Lower lobe of right lung (tissue), 2 donors: ENCODE measurements around the gene ADAP1. TPM values are rescaled to one million over a fixed set of nuclear protein-coding genes. Genes with fewer than 3 reads are reported as not detected.
"Not testable (repeated sequence)": the region's sequence is repeated elsewhere in the genome, so short reads cannot be mapped to it uniquely, and the experiment has no call there.

Experiments used
- ATAC-seq, 2 donors: fragments of 200-7000 bp; cut with Tn5 transposase; one replicate each; pipeline ENCODE4 v1.9.1; 2020 to 2022; ENCODE audit warnings: mild to moderate bottlenecking in 2 of 2, moderate library complexity in 2 of 2
- DNase-seq: peaks from one replicate; pipeline ENCODE4 v3.0.0-alpha.2; 2020
- H3K27ac ChIP-seq: fragments of 200-600 bp; one replicate; pipeline ENCODE4 v1.8.0; 2022
- H3K27me3 ChIP-seq: fragments of 200-600 bp; one replicate; pipeline ENCODE4 v1.8.0; 2022; ENCODE audit warnings: low read depth
- H3K36me3 ChIP-seq: fragments of 200-600 bp; one replicate; pipeline ENCODE4 v1.8.0; 2022; ENCODE audit warnings: mild to moderate bottlenecking
- H3K4me1 ChIP-seq: fragments of 200-600 bp; one replicate; pipeline ENCODE4 v1.8.0; 2022
- H3K4me3 ChIP-seq: fragments of 200-600 bp; one replicate; pipeline ENCODE4 v1.8.0; 2022; ENCODE audit warnings: mild to moderate bottlenecking
- H3K9me3 ChIP-seq: fragments of 200-600 bp; one replicate; pipeline ENCODE4 v1.8.0; 2022
- intact Hi-C: fragments of 100-400 bp; cut with DNase I; formaldehyde crosslinking; loops from one replicate; pipeline ENCODE4 v1.11.0; 2022
- total RNA-seq: library from RNA; stranded (reverse); fragmentation: NEBNext Ultra II Directional; extraction: Animal tissue kit (Norgen Biotek cat#: 25700); gene quantifications from one replicate; pipeline ENCODE4 v1.2.1, GENCODE V29; 2021
- TF ChIP-seq, protein P1 (sequence below): fragments of 200-600 bp; IDR thresholded peaks from one replicate; pipeline ENCODE4 v1.8.0; 2022; ENCODE audit warnings: antibody characterized with exemption, mild to moderate bottlenecking
- donor health status: DM: no; HTN: yes; CAD: no; lungs with severe emphysema.

The ADAP1 gene
- total RNA-seq, 1 donor from 2014 or later: 33.9 TPM

DNA sequence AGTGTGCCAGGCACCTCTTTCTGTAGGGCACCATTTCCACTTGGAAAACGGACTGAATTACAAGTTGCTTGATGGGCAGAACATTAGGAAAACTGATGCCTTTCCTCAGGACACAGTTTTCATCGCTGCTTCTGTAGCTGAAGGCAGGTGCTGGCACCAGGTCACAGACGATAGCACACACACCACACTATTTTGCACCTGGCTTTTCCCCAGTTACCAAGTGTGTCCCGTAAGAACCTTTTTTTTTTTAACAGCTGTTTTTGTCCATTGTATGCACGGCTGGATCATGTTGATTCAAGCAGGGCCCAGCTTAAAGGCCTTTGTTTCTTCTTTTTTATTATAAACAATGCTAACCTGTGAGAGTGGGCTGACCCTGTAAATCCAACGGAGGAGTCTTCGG lies 79.4 kb downstream of the ADAP1 start:
- TF ChIP-seq, protein P1, sequence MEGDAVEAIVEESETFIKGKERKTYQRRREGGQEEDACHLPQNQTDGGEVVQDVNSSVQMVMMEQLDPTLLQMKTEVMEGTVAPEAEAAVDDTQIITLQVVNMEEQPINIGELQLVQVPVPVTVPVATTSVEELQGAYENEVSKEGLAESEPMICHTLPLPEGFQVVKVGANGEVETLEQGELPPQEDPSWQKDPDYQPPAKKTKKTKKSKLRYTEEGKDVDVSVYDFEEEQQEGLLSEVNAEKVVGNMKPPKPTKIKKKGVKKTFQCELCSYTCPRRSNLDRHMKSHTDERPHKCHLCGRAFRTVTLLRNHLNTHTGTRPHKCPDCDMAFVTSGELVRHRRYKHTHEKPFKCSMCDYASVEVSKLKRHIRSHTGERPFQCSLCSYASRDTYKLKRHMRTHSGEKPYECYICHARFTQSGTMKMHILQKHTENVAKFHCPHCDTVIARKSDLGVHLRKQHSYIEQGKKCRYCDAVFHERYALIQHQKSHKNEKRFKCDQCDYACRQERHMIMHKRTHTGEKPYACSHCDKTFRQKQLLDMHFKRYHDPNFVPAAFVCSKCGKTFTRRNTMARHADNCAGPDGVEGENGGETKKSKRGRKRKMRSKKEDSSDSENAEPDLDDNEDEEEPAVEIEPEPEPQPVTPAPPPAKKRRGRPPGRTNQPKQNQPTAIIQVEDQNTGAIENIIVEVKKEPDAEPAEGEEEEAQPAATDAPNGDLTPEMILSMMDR: no peak
- Histone ChIP-seq H3K27ac (no peak overlapping the region), H3K4me1 (peaks cover 52% of the 10 kb centered on the region)

DNA sequence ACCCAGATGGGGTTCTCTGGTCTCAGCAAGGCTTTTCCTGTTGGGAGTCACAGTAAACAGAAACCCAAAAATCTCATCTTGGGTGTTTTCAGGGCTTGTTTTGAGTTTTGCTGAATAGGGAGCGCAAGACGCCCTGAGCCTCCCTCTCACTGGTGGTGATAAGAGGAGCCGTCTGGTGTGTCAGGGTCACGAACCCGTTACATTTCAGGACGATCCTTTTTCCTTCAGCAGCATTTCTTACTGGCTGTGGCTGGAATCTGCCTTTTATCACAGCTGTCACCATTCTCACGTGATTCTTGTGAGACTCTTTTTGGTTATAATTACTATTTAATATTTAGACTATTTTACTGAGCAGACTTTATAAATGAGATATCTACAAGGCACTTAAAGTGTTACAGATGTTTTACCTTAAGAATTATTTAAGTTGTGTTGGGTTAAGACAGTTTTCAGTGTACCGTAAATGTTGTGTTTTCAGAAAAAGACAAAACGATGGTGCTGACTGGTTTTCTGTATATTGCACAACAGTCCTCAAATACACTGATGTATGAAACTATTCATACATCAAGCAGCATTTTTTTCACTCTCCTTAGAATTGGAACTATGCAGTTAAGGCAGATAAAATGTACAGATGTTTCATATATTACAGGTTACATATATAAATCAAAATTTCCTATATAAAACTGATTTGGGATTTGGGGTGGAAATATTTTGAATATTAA lies 80.3 kb downstream of the ADAP1 start:
- no peak overlapping the region for H3K4me3 ChIP-seq
- peak overlapping the region; percentile 64 for H3K27ac ChIP-seq
- peaks cover 45% of the 10 kb centered on the region for H3K4me1 ChIP-seq
- TF ChIP-seq, protein P1: no peak
- H3K36me3 ChIP-seq: peaks cover 48% of the 10 kb centered on the region
- intact Hi-C loops: no loop called here
- ATAC-seq: no peak
- H3K27me3 ChIP-seq: no peaks in the 10 kb centered on the region
- H3K9me3 ChIP-seq: no peaks in the 10 kb centered on the region
- no peak for DNase-seq

More for the DNA sequence above, 79.4 kb downstream of the ADAP1 start:
- intact Hi-C loops: no loop called here
- no peak for DNase-seq
- no peak for ATAC-seq
- Histone ChIP-seq H3K4me3 (no peak overlapping the region), H3K36me3 (peaks cover 42% of the 10 kb centered on the region), H3K9me3 (no peaks in the 10 kb centered on the region), H3K27me3 (no peaks in the 10 kb centered on the region)

DNA sequence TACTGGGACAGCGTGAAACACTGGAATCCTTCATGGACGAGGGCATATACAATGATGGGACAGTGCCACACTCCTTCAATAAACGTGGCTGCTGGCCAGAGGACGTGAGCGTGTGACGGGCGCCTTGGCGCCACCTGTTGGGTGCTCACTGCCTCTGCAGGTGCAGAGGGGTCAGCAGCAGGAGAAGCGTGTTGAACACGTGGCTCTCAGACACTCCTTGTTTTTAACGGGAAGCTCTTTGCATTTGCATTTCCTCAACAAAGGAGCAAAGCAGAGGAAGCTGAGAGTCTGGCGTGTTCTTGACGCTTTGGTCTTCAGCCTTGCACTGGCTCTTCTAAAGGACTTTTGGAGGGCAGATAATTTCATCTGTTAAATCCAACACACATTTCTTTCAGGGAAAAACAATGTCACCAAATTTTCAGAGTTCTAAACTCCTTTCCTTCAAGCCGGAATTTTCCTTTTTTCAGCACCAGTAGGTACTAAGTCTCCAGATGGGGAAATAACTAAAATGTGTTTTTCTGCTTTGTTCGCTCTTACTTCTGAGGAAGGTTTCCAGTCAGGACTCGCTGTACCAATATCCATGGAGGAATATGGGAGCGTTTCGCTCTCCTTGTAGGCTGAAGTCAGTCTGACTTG lies 81.0 kb downstream of the ADAP1 start:
- peaks cover 46% of the 10 kb centered on the region for H3K36me3 ChIP-seq
- TF ChIP-seq, protein P1: peak; percentile 95
- peaks cover 38% of the 10 kb centered on the region for H3K4me1 ChIP-seq
- DNase-seq: peak; percentile 91
- intact Hi-C loops: no loop called here
- peak overlapping the region; percentile 64 for H3K27ac ChIP-seq
- peak; percentile 57 to 77 for ATAC-seq
- no peak overlapping the region for H3K4me3 ChIP-seq
- no peaks in the 10 kb centered on the region for H3K9me3 ChIP-seq
- no peaks in the 10 kb centered on the region for H3K27me3 ChIP-seq

DNA sequence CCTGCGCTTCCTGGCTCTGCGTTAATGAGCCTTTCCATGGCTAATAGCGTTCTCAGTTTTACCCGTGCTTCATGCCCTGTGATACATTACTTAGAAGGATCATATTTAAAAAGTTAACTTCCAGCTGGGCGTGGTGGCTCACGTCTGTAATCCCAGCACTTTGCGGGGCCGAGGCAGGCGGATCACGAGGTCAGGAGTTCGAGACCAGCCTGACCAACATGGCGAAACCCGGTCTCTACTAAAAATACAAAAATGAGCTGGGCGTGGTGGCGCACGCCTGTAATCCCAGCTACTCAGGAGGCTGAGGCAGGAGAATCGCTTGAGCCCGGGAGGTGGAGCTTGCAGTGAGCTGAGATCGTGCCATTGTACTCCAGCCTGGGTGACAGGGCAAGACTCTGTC lies 81.8 kb downstream of the ADAP1 start:
- peaks cover 52% of the 10 kb centered on the region for H3K36me3 ChIP-seq
- DNase-seq, intact Hi-C loops, ATAC-seq, H3K4me3 ChIP-seq, H3K27me3 ChIP-seq, H3K27ac ChIP-seq, H3K9me3 ChIP-seq: not testable (repeated sequence)
- H3K4me1 ChIP-seq: peaks cover 36% of the 10 kb centered on the region

DNA sequence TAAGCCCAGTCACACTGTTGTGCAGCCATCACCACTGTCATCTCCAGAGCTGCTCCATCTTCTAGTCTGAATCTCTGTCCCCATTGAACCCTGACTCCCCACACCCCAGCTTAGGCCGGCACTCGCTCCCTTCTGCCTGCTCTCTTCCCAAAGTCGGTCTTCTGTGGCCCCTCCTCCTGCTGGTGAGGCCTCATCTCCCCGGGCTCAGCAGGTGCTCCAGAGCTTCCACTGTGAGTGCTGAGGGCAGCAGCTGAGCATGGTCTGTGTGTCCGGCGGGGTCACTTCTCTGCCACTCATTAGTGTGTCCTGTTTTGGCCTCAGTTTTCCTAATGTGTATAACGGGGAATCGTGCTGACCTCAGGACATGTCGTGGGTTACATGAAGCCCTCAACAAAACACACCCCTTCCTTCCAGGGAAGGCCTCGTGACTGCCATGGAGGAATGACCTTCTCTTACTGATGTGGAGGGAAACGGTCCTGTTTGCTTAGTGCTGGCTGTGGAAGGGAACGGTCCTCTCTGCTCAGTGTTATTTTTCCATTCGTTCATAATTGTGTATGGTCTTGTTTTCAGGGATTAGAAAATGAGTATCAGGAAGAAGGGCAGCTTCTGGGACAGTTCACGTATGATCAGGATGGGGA lies 82.5 kb downstream of the ADAP1 start:
- DNase-seq: no peak
- Histone ChIP-seq H3K27ac (no peak overlapping the region), H3K4me1 (peaks cover 43% of the 10 kb centered on the region), H3K4me3 (no peak overlapping the region), H3K27me3 (no peaks in the 10 kb centered on the region), H3K9me3 (no peaks in the 10 kb centered on the region), H3K36me3 (peaks cover 59% of the 10 kb centered on the region)
- no peak for ATAC-seq
- TF ChIP-seq, protein P1: no peak
- intact Hi-C loops: no loop called here

DNA sequence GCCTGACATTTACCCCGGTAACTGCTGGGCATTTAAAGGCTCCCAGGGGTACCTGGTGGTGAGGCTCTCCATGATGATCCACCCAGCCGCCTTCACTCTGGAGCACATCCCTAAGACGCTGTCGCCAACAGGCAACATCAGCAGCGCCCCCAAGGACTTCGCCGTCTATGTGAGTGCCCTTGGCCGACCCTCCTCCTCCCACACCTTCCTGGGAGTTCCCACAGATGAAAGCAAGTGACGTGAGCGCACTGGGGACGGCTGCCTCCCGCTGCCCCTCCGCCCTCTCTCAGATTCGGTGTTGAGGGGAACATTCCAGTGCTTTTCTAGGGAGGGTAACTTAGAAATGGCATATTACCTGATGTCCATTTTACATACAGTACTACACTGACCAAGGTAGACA lies 85.1 kb downstream of the ADAP1 start:
- TF ChIP-seq, protein P1: no peak
- no peak for DNase-seq
- Histone ChIP-seq H3K36me3 (peaks cover 81% of the 10 kb centered on the region), H3K9me3 (no peaks in the 10 kb centered on the region), H3K4me1 (peaks cover 29% of the 10 kb centered on the region), H3K27ac (peak overlapping the region; percentile 11), H3K27me3 (no peaks in the 10 kb centered on the region), H3K4me3 (no peak overlapping the region)
- ATAC-seq: no peak
- intact Hi-C loops: no loop called here
